Activated CD4-positive, alpha-beta T cell treated with anti-CD3 and anti-CD28 coated beads, Interleukin-2, amount 10 ng/mL, durations not matched to agents 24 days and 14 days (primary cell): ENCODE data around the gene SLC50A1. TPM values are rescaled to one million over a fixed set of nuclear protein-coding genes. Genes with fewer than 3 reads are reported as not detected.

Experiments
- DNase-seq: peaks from one replicate; pipeline ENCODE4 v3.0.0; 2022
- H3K27ac Mint-ChIP-seq: one replicate; pipeline ENCODE4 v1.8.0; 2022; ENCODE audit warnings: mild to moderate bottlenecking, mixed read lengths
- H3K27me3 Mint-ChIP-seq: one replicate; pipeline ENCODE4 v1.8.0; 2022; ENCODE audit warnings: mixed read lengths
- H3K36me3 Mint-ChIP-seq: one replicate; pipeline ENCODE4 v1.8.0; 2022; ENCODE audit warnings: low read depth, mild to moderate bottlenecking, mixed read lengths
- H3K4me1 Mint-ChIP-seq: one replicate; pipeline ENCODE4 v1.8.0; 2021; ENCODE audit warnings: mixed read lengths
- H3K4me3 Mint-ChIP-seq: one replicate; pipeline ENCODE4 v1.8.0; 2022; ENCODE audit warnings: mild to moderate bottlenecking, moderate library complexity, mixed read lengths
- H3K9me3 Mint-ChIP-seq: one replicate; pipeline ENCODE4 v1.8.0; 2021; ENCODE audit warnings: mixed read lengths
- intact Hi-C: fragments of 100-400 bp; cut with micrococcal nuclease; formaldehyde crosslinking; loops from one replicate; pipeline ENCODE4 v1.15.1; 2023
- total RNA-seq: library from RNA; stranded (reverse); gene quantifications from 2 replicates; pipeline ENCODE4 v1.2.3, GENCODE V29; 2022

SLC50A1 gene
- total RNA-seq, 1 donor from 2014 or later, result 46.2 TPM

DNA sequence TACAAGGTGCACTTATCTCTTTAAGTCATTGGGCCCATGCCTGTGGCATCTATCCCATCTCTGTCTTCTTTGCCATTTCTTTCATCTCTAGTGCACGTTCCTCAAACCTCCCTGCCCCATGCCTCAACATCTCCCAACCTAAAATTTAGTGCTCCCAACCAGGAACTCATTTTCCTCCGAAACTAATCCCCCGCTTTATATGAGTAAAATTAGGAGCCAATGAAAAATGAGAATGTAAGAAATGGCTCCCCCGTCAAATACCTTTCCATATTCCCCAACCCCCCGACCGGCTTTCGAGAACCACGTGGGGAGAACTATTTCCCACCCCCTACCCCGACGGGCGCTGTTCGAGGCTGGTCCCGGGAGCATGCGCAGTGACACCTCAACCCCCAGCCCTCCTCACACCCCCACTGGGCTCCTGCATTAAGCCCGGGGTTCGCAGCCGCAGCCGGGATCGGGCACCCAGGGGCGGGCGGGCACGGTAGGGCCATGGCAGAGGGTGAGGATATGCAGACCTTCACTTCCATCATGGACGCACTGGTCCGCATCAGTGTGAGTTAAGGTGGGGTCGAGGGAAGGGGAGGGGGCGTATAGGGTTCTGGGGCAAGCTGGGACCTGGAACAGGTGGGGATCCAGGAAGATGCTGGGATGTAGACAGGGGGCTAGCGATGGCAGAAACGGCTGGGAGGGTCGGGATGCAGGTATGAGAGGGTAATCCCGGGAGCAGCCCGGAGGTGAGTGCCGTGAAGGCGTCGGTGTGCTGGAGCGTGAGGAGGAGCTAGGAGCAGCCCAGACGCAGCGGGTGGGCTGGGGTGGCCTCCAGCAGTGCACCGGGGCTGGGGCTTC, 38.0 kb downstream of the SLC50A1 start, which contains the start of gene TRIM46:
TSS of gene TRIM46 (plus strand) at position 372 of the 846 bp plus-strand sequence. CDS start at position 490, 118 bp downstream.
- DNase-seq, result peak; percentile 92
- H3K4me1 Mint-ChIP-seq, result peaks cover 49% of the 10 kb centered on the region
- H3K27me3 Mint-ChIP-seq, result peaks cover 6% of the 10 kb centered on the region
- H3K27ac Mint-ChIP-seq, result peak within 1 kb of the TSS; percentile 99
- H3K9me3 Mint-ChIP-seq, result no peaks in the 10 kb centered on the region
- H3K36me3 Mint-ChIP-seq, result peaks cover 37% of the 10 kb centered on the region
- intact Hi-C loops, result loop anchor here (1.0 to 5.0 kb wide), 5 partner anchors 21 to 191 kb away; partner anchors contain the start of genes DPM3, FLAD1 and RUSC1
- H3K4me3 Mint-ChIP-seq, result peak within 1 kb of the TSS; percentile 99

DNA sequence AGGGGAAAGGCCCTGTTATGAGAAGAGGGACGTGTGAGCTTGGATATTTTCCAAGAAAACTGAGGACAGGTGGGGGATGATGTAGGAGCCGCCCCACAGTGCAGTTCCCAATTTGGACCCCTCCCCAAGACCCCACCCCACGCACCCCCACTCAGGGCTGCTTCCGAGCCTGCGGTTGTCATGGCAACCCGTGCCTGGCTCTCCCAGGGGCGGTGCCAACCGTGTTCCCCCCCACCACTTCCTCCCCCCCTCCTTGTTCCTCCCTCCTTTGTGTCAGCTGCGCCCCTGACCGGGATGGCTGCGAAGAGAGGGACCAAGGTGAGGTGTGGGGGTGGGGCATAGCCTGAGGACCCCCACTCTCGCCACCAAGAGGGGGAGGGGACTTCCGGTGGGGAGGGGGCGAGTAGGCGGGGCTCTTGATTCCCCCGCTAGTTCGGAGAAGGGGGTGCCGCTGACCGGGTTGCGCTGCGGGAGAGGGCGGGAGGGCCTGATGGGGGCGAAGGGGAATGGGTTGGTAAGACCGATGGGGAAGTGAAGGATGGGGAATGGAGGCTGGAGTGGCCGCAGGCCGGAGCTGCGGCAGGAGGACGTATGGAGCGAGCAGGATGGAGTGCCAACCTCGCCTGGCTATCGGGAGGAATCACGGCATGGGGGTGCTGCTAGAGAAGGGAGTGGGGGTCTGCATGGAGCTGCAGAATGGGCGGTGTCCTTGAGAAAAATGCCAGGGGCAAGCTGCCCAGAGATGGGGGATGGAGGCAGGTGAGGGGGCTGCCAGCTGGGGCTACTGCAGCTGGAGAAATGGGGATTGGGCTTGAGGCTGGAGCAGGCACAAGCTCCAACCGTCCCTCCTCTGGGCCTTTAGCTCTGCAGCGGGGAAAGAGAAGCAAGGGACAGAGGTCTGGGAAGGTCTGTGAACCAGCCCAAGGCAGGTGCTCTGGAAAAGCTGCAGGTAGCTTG, 39.0 kb downstream of the SLC50A1 start:
- Mint-ChIP-seq H3K9me3 (no peaks in the 10 kb centered on the region), H3K4me3 (peak overlapping the region; percentile 99), H3K27ac (peak overlapping the region; percentile 99), H3K27me3 (peaks cover 6% of the 10 kb centered on the region), H3K4me1 (peaks cover 45% of the 10 kb centered on the region), H3K36me3 (peaks cover 35% of the 10 kb centered on the region)
- peak; percentile 88 for DNase-seq
- intact Hi-C loops, result loop anchor here (5.0 kb wide), 1 partner anchor 148 kb away; the partner anchor contains the start of gene RUSC1

DNA sequence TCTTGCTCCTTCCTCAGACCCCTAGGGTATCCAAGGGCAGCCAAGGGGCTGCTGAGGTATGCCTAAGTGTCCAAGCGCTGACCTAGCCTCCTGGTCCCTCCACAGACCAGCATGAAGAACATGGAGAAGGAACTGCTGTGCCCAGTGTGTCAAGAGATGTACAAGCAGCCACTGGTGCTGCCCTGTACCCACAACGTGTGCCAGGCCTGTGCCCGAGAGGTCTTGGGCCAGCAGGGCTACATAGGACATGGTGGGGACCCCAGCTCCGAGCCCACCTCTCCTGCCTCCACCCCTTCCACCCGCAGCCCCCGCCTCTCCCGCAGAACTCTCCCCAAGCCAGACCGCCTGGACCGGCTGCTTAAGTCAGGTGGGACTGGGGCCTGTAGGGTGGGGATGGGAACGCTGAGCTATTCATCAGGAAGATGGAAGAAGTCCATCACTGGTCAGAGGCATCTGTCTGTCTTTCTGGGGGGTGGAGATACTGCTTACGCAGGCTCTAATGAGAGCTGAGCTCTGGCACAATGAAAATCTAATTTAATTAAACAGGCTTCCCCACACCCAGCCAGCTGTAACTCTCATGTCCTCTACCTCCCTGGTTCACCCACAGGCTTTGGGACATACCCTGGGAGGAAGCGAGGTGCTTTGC, 39.8 kb downstream of the SLC50A1 start:
- Mint-ChIP-seq H3K36me3 (peaks cover 33% of the 10 kb centered on the region), H3K4me1 (peaks cover 43% of the 10 kb centered on the region), H3K27ac (peak overlapping the region; percentile 55), H3K9me3 (no peaks in the 10 kb centered on the region), H3K4me3 (peak overlapping the region; percentile 99), H3K27me3 (peaks cover 6% of the 10 kb centered on the region)
- DNase-seq, result peak; percentile 62
- intact Hi-C loops, result no loop called here

DNA sequence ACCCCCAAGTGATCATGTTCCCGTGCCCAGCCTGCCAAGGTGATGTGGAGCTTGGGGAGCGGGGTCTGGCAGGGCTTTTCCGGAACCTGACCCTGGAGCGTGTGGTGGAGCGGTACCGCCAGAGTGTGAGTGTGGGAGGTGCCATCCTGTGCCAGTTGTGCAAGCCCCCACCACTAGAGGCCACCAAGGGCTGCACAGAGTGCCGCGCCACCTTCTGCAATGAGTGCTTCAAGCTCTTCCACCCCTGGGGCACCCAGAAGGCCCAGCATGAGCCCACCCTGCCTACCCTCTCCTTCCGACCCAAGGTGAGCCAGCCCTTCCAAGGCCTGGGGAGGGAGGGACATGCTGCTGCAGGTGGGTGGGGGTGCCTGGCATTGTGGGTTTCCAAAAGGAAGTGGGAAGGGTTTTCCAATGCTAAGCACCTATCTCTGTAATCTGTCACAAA, 40.3 kb downstream of the SLC50A1 start:
- Mint-ChIP-seq H3K4me3 (peak overlapping the region; percentile 99), H3K27me3 (peaks cover 6% of the 10 kb centered on the region), H3K36me3 (peaks cover 32% of the 10 kb centered on the region), H3K9me3 (no peaks in the 10 kb centered on the region), H3K4me1 (peaks cover 42% of the 10 kb centered on the region), H3K27ac (peak overlapping the region; percentile 55)
- intact Hi-C loops, result loop anchor here (1.0 kb wide), 2 partner anchors 17 to 50 kb away; no protein-coding TSS in a partner anchor
- peak; percentile 76 for DNase-seq

DNA sequence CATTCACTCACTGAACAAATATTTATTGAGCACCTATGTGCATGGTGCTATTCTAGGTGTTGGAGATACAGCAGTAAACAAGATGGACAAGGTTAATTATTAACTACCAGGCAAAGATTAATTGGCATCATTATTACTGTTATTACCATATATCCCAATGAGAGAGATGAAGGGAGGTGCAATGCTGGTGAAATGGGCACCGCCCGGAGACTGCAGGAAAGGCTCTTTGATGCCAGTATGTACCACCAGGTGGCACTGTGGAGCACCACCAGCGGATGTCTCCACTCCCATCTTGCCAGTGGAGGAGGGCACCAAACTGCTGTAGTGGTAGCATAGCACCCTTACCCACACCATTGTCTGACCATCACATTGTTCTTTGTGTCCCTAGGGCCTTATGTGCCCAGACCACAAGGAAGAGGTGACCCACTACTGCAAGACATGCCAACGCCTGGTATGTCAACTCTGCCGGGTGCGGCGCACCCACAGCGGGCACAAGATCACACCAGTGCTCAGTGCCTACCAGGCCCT, 41.0 kb downstream of the SLC50A1 start:
- Mint-ChIP-seq H3K4me3 (peak overlapping the region; percentile 99), H3K27me3 (peaks cover 6% of the 10 kb centered on the region), H3K9me3 (no peaks in the 10 kb centered on the region), H3K27ac (peak overlapping the region; percentile 55), H3K4me1 (peaks cover 42% of the 10 kb centered on the region), H3K36me3 (peaks cover 33% of the 10 kb centered on the region)
- intact Hi-C loops, result loop anchor here (1.0 kb wide), 2 partner anchors 17 to 50 kb away; no protein-coding TSS in a partner anchor
- DNase-seq, result peak; percentile 95

DNA sequence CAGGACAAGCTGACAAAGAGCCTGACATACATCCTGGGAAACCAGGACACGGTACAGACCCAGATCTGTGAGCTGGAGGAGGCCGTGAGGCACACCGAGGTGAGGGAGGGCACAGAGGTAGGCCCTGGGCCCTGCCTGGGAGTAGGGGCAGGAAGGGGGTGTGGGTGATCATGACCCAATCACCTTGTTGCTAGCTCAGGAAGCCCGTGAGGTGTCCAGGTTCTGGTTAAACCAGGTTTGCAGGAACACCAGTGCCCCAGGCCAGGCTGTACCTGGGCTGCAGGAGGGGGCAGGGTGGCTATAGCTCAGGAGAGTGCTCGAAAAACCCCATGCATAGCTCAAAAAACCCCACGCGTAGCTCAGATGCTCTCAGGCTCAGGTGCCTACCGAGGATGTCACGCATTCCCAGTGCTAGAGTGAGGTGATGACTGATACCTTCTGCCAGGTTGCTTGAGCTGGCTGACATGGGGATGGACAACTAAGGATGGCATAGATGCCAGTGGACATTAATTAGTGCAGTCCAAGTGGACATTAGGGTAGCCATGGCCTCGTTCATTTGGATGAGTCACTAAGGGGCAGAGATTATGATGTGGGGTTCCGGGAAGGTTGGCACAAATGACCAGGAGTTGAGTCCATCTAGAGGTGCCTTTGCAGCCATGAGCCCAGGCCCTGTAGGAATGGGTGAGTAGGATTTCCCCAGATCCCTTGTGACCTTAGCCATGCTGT, 41.7 kb downstream of the SLC50A1 start:
- Mint-ChIP-seq H3K36me3 (peaks cover 31% of the 10 kb centered on the region), H3K27me3 (peaks cover 6% of the 10 kb centered on the region), H3K9me3 (no peaks in the 10 kb centered on the region), H3K4me3 (no peak overlapping the region), H3K27ac (peak overlapping the region; percentile 41), H3K4me1 (peaks cover 36% of the 10 kb centered on the region)
- DNase-seq, result no peak
- intact Hi-C loops, result no loop called here

DNA sequence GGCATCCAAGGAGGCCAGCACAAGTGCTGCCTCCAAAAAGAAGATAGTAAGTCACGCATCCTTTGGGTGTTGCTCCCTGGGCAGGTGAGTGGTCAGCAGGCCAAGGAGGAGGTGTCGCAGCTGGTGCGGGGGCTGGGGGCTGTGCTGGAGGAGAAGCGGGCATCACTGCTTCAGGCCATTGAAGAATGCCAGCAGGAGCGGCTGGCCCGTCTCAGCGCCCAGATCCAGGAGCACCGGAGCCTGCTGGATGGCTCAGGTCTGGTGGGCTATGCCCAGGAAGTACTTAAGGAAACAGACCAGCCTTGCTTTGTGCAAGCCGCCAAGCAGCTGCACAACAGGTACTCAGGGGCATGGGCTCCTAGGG, 42.2 kb downstream of the SLC50A1 start:
- Mint-ChIP-seq H3K27ac (no peak overlapping the region), H3K27me3 (peaks cover 6% of the 10 kb centered on the region), H3K4me3 (no peak overlapping the region), H3K4me1 (peaks cover 33% of the 10 kb centered on the region), H3K36me3 (peaks cover 32% of the 10 kb centered on the region), H3K9me3 (no peaks in the 10 kb centered on the region)
- DNase-seq, result no peak
- intact Hi-C loops, result no loop called here

DNA sequence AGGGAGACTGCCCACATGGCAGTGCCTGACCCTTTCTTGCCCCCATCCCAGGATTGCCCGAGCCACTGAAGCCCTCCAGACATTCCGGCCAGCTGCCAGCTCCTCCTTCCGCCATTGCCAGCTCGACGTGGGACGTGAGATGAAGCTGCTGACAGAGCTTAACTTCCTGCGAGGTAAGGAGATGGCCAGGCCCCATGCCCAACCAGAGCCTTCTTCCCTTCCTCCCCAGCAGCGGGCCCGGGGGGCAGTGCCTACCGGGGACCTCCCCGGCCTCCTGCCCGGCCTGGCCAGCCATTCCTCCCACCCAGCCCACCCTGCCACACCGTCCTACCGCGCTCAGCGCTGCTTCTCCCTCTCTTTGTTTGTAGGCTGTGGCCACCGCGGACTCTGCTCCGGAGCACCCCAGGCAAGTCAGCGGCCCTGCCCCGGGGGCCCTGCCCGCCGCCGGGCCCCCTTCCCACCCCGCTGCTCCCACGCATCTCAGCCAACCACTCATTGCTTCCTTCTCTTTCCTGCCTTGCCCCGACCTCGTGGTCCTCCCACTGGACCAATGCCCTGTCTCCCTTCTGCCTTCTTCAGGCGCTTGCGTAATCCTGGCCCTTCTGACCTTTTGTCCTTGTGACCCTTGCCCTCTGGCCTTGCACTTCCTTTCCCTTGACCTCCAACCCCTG, 42.9 kb downstream of the SLC50A1 start:
- Mint-ChIP-seq H3K36me3 (peaks cover 34% of the 10 kb centered on the region), H3K4me3 (no peak overlapping the region), H3K27ac (no peak overlapping the region), H3K27me3 (peaks cover under 1% of the 10 kb centered on the region), H3K9me3 (no peaks in the 10 kb centered on the region), H3K4me1 (peaks cover 31% of the 10 kb centered on the region)
- intact Hi-C loops, result no loop called here
- no peak for DNase-seq

DNA sequence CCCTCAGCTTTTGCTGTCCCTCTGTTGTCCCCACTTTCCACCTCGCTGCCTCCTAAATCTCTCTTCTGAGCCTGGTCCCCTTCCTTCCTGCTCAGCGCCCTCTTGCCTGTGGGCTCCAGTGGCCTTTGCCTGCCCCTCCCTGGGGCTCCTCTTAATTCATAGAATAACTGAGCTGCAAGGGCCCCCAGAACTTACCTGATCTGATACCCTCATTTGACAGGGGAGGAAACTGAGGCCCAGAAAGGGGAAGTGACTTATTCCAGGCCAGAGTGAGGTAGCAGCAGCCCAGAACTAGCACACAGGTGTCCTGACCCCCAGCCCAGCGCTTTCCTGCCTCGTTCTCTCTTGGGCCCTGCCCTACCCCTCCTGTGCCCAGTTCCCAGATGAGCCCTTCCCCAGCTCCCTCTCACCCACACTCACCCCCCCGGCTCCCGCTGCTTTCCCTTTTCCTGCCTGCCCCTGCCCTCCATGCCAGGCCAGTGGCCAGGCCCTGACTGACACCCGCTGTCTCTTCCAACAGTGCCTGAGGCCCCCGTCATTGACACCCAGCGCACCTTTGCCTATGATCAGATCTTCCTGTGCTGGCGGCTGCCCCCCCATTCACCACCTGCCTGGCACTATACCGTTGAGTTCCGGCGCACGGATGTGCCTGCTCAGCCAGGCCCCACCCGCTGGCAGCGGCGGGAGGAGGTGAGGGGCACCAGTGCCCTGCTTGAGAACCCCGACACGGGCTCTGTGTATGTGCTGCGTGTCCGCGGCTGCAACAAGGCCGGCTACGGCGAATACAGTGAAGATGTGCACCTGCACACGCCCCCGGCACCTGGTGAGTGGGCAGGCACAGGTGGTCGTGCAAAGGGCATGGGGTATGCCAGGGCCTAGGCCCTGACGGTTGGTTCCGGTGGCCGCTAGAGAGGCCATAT, 43.7 kb downstream of the SLC50A1 start:
- H3K4me3 Mint-ChIP-seq, result no peak overlapping the region
- intact Hi-C loops, result no loop called here
- peaks cover 36% of the 10 kb centered on the region for H3K36me3 Mint-ChIP-seq
- peaks cover 26% of the 10 kb centered on the region for H3K4me1 Mint-ChIP-seq
- no peaks in the 10 kb centered on the region for H3K9me3 Mint-ChIP-seq
- H3K27me3 Mint-ChIP-seq, result no peaks in the 10 kb centered on the region
- DNase-seq, result no peak
- H3K27ac Mint-ChIP-seq, result no peak overlapping the region

DNA sequence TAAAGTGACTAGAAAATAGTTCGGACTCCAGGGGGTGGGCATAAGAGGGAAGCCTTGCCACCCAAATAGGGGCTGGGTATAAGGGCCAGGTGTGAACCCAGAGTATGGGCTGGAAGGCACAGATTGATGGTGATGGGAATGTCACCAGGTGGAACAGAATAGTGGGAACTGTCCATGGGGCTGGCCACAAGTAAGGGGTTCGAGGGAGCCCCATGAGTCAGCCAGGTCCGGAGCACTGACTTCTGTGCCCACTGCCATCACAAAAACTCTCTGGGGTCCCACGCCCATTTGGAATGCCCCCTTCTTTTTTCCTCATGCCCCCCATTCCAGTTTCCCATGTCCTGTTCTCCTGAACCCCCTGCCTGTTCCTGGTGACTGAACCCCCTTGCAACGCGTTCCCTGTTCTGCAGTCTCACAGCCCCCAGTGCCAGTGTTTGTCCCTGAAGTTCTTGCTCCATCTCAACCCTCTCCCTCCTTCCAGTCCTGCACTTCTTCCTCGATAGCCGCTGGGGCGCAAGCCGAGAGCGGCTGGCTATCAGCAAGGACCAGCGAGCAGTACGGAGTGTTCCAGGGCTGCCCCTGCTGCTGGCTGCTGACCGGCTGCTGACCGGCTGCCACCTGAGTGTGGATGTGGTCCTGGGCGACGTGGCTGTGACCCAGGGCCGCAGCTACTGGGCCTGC, 45.9 kb downstream of the SLC50A1 start:
- no peaks in the 10 kb centered on the region for H3K27me3 Mint-ChIP-seq
- H3K4me3 Mint-ChIP-seq, result no peak overlapping the region
- DNase-seq, result no peak
- H3K9me3 Mint-ChIP-seq, result no peaks in the 10 kb centered on the region
- H3K4me1 Mint-ChIP-seq, result peaks cover 9% of the 10 kb centered on the region
- intact Hi-C loops, result no loop called here
- H3K27ac Mint-ChIP-seq, result peak overlapping the region; percentile 10
- peaks cover 33% of the 10 kb centered on the region for H3K36me3 Mint-ChIP-seq

DNA sequence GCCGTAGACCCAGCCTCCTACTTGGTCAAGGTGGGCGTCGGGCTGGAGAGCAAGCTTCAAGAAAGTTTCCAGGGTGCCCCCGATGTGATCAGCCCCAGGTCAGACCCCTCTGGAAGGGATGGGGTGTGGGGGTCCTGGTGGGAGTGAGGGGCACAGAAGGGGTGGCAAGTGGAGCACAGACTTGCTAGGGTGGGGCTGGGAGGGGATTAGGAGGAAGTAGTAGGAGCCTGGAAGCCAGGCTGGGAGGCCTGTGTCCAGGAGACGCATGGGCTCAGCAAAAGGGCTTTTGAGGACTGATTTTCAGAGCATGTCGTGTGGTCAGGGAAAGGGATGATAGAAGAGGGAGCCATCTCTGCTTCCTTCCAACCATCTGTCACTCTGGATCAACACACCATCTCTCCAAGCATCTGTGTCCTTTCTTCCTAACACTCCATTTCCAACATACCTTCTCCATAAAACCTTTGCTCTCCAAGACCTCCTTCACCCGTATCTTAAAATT, 46.4 kb downstream of the SLC50A1 start:
- Mint-ChIP-seq H3K27ac (peak overlapping the region; percentile 10), H3K36me3 (peaks cover 28% of the 10 kb centered on the region), H3K4me3 (no peak overlapping the region), H3K9me3 (no peaks in the 10 kb centered on the region), H3K27me3 (no peaks in the 10 kb centered on the region), H3K4me1 (peaks cover 7% of the 10 kb centered on the region)
- DNase-seq, result no peak
- intact Hi-C loops, result no loop called here
